HG03066 (cell line): Measurements from ENCODE around the gene CCDC71L.

ENCODE experiments used
- ATAC-seq: cut with Tn5 transposase; IDR thresholded peaks from one replicate; pipeline ENCODE4 v1.9.1; 2021; ENCODE audit warnings: low read depth; ENCODE audit not compliant: unreplicated experiment

CCDC71L gene

GRCh38 chr7:106609416-106609815 lies 51.5 kb downstream of the CCDC71L start:
- ATAC-seq, result no peak

GRCh38 chr7:106608661-106609060 lies 52.3 kb downstream of the CCDC71L start:
- ATAC-seq, result no peak
